WI38 (cell line): ENCODE results near the gene C1orf50.

Experiments used
- H3K4me3 ChIP-seq: 2 replicates; pipeline ENCODE4 v1.5.1; 2011; ENCODE audit warnings: low read depth, mild to moderate bottlenecking, control low read depth, low read length
- TF ChIP-seq, protein P1 (sequence below): IDR thresholded peaks from 2 replicates; pipeline ENCODE4 v1.5.1; 2012; ENCODE audit warnings: low read depth, mild to moderate bottlenecking, control low read depth, low read length

C1orf50 gene

DNA sequence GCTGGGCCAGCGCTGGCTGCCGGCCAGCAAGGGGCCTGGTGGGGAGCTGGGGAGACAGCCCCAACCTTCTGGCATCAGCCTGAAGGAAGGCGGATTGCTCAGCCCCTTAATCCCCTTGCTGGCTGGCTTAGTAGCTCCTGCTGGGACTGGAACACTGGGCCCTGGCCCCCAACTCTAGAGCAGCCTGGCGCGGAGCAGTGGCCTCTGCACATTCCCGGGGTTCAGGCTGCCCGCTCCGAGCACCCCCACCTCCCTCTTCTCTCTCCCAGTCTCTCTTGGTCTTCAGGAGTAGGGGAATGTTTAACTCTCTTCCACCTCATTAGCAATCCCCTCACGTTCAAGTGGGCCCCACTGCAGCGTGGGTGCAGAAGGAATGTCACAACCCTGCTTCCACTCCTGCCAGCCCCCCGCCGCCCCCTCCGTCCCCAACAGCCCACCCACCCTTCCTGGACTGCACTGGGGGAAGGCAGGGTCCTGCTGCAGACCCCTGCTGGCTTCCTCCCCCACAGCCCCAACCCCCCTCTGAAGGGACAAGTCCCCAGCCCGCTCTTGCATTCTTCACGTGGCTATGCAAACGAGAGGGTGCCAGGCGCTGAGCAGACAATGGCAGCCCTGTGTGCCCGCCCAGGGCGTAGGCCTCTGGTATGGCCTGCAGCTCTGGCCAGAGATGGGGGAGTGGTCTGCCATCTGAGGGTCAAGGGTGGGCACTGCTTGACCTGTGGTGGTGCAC, 26.0 kb upstream of the C1orf50 start:
- H3K4me3 ChIP-seq: no peak overlapping the region
- TF ChIP-seq, protein P1, sequence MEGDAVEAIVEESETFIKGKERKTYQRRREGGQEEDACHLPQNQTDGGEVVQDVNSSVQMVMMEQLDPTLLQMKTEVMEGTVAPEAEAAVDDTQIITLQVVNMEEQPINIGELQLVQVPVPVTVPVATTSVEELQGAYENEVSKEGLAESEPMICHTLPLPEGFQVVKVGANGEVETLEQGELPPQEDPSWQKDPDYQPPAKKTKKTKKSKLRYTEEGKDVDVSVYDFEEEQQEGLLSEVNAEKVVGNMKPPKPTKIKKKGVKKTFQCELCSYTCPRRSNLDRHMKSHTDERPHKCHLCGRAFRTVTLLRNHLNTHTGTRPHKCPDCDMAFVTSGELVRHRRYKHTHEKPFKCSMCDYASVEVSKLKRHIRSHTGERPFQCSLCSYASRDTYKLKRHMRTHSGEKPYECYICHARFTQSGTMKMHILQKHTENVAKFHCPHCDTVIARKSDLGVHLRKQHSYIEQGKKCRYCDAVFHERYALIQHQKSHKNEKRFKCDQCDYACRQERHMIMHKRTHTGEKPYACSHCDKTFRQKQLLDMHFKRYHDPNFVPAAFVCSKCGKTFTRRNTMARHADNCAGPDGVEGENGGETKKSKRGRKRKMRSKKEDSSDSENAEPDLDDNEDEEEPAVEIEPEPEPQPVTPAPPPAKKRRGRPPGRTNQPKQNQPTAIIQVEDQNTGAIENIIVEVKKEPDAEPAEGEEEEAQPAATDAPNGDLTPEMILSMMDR: no peak

DNA sequence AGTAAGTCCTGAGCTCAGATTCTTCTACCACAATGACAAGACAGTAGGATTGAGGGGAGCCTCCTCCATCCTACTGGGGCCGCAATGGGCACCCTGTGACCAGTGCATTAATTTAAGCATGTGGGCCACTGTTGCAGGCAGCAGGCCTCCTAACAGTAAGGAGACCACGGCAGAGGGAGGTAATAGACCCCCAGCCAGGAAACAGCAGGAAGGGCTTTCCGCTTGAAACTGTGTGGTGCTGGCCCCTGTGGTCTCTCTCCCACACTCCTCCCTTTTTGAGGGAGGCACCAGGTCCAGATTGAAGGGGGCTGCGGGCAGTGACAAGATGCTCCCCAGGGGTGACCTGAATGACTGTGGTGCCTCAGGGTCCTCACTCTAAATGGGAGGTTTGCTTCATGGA, 25.3 kb upstream of the C1orf50 start:
- H3K4me3 ChIP-seq: no peak overlapping the region
- TF ChIP-seq, protein P1: no peak

DNA sequence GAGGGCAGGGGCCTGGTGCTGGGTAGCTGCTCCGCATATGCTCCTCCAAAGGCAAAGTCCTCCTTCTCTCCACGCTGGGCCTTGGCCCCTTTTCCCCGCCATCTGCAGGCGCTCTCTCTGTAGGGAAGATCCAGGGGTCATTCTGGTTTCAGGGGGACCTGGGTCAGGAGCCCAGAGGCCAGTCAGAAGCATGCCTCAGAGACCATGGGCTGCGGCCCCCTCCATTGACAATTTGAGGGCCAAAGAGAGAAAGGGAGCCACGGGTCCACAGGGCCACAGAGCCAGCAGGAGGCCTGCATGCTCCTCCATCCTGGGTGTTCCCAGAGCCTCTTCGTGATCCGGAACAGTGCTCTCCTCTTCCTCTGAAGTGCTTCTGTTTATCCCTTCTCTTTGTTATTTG, 24.9 kb upstream of the C1orf50 start:
- TF ChIP-seq, protein P1: no peak
- H3K4me3 ChIP-seq: no peak overlapping the region

DNA sequence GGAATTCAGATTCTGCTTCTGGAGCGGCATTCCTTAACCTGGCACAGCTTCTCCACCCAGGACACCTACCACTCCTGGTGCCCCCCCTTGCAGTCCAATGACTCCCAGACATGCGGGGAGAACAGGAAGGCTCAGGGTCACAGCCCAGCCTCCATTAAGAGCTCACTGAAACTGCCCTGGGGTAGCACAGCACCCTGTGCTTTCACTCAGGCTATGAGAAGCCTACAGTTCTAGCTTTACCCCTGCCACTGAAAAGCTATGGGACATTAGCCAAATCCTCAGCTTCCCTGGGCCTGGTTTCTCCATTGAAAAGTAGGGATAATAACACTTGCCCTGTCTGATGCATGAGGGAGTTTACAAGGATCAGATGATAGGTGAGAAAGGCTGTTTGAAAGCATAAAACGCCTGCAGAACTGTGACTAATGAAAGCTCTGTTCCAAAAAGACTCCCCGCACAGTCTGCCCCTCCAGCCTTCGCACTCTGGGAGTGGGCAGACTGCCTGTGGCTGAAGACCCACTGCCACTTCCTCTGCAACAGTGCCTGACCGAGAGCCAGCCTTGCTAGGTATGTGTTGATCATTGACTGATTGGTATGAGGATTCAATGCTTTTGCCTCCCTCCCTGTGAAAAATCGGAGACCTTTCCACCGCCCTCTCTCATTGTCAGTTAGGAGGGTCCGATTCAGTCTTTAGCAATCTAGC, 24.3 kb upstream of the C1orf50 start:
- H3K4me3 ChIP-seq: no peak overlapping the region
- TF ChIP-seq, protein P1: no peak

DNA sequence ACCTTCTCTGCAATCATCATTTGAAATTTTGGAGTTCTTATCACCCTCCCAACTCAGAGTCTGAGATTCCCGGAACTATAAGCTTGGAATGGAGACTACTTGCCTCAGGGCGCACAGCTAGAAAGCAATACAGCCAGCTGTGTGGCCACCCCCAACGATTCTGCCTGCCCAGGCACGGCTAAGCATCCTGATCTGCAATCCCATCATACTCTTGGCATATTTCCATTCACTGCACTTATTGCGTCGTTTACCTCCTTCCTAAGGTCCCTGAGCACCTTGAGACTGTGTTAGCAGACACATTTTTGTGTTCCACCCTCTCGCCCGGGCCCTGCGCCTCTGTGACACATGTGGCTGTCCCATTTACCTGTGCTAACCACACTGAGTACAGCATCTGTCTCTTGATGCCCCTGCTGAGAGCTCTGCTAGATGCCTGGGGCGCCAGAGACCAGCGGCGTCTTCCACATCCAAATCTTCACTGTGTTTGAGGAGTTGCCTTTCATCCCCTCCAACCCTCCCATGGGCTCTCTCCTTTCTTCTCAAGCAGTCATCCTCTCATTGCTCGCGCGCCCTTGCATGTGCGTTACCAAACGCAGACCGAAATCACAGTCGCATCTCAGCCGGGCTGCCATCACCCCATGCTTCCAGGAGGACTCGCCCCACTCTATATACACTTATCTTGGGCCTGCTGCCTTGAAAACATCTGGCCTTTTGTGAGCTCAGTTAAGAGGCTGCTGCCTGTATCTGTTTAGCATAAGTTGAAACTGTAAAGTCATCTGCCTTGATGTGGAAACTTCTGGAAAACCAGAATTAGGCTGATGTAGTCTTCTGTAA, 23.5 kb upstream of the C1orf50 start:
- H3K4me3 ChIP-seq: no peak overlapping the region
- TF ChIP-seq, protein P1: no peak

DNA sequence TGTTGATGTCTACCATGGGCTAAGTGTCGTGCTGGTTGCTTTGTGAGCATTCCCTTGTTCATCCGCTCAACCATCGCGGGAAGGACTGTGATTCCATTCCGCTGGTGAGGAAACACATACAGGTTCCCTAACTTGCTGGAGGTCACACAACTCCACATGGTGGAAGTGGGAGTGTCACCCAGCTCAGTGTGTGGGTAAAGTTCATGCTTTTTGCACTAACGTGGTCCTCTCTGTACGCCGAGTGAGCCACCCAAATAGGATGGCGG, 23.0 kb upstream of the C1orf50 start:
- TF ChIP-seq, protein P1: no peak
- no peak overlapping the region for H3K4me3 ChIP-seq

DNA sequence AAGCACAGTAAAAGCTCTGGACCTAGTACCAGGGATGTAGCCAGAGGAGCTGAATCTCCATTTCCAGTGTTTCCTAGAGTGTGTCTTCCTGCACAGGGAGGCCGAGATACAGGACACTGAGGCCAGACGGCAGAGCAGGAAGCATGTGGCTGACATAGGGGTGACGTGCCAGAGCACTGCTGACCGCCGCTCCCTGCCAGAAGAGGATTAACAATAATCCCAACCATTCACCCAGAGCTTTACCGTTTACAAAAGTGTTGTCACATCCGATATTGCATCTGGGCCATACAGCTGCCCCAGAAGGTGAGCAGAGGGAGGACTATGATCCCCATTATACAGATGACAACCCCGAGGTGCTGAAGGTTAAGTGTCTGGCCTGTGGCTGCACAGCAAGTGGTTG, 21.2 kb upstream of the C1orf50 start:
- TF ChIP-seq, protein P1: no peak
- no peak overlapping the region for H3K4me3 ChIP-seq
